ENCODE data around the gene KCNMA1. TPM values are rescaled to one million over a fixed set of nuclear protein-coding genes. Genes with fewer than 3 reads are reported as not detected.
A peak's percentile ranks its signal among the peaks of the same experiment; 100 is the strongest.

KCNMA1 gene
- total RNA-seq, 2 donors from 2014 or later, result 49.9 to 76.2 TPM

- DNase-seq (no peak), ATAC-seq (no peak)
- intact Hi-C loops (cut with DNase I, micrococcal nuclease), result no loop called here
These were observed 230.7 kb downstream of the KCNMA1 start for GRCh38 chr10:77406764-77407430.

GRCh38 chr10:77405771-77406241 lies 231.8 kb downstream of the KCNMA1 start:
- peak; percentile 69 for ATAC-seq
- intact Hi-C loops (cut with DNase I, micrococcal nuclease), result no loop called here
- peak; percentile 73 to 85 for DNase-seq

- DNase-seq, result no peak
- no peak for ATAC-seq
- intact Hi-C loops (cut with DNase I, micrococcal nuclease), result no loop called here
These were observed 232.8 kb downstream of the KCNMA1 start for GRCh38 chr10:77404810-77405209.

- ATAC-seq (no peak), DNase-seq (no peak)
- intact Hi-C loops (cut with DNase I, micrococcal nuclease), result no loop called here
These were observed 233.8 kb downstream of the KCNMA1 start for GRCh38 chr10:77403761-77404160.

GRCh38 chr10:77401683-77402082 lies 235.9 kb downstream of the KCNMA1 start:
- intact Hi-C loops (cut with DNase I, micrococcal nuclease), result no loop called here
- DNase-seq (no peak), ATAC-seq (peak; percentile 64)

GRCh38 chr10:77400033-77400432 lies 237.6 kb downstream of the KCNMA1 start:
- ATAC-seq, result no peak
- intact Hi-C loops (cut with DNase I, micrococcal nuclease), result no loop called here
- no peak for DNase-seq

GRCh38 chr10:77398986-77399755 lies 238.4 kb downstream of the KCNMA1 start:
- no peak for ATAC-seq
- intact Hi-C loops (cut with DNase I, micrococcal nuclease), result loop anchor here in 1 of 2 donors (10.0 kb wide), 1 partner anchor 236 kb away; the partner anchor contains the start of gene KCNMA1

GRCh38 chr10:77398558-77398957 lies 239.1 kb downstream of the KCNMA1 start:
- no peak for DNase-seq
- intact Hi-C loops (cut with DNase I, micrococcal nuclease), result loop anchor here in 1 of 2 donors (10.0 kb wide), 1 partner anchor 236 kb away; the partner anchor contains the start of gene KCNMA1
- no peak for ATAC-seq

More at GRCh38 chr10:77398986-77399755, 238.4 kb downstream of the KCNMA1 start:
- DNase-seq, result no peak

GRCh38 chr10:77397103-77397502 lies 240.5 kb downstream of the KCNMA1 start:
- ATAC-seq (no peak), DNase-seq (no peak)
- intact Hi-C loops (cut with DNase I, micrococcal nuclease), result loop anchor here in 1 of 2 donors (10.0 kb wide), 1 partner anchor 238 kb away; the partner anchor contains the start of gene KCNMA1

GRCh38 chr10:77396290-77396689 lies 241.3 kb downstream of the KCNMA1 start:
- no peak for ATAC-seq

GRCh38 chr10:77393821-77394501 lies 243.6 kb downstream of the KCNMA1 start:
- ATAC-seq (peak; percentile 64), DNase-seq (no peak)
- intact Hi-C loops (cut with DNase I, micrococcal nuclease), result loop anchor here (2.0 to 10.0 kb wide), 3 partner anchors 222 to 247 kb away; partner anchors contain the start of gene KCNMA1 (in 1 of the 2)

More at GRCh38 chr10:77396290-77396689, 241.3 kb downstream of the KCNMA1 start:
- DNase-seq, result no peak
- intact Hi-C loops (cut with DNase I, micrococcal nuclease), result loop anchor here in 1 of 2 donors (10.0 kb wide), 1 partner anchor 239 kb away; the partner anchor contains the start of gene KCNMA1

GRCh38 chr10:77393411-77393810 lies 244.2 kb downstream of the KCNMA1 start:
- intact Hi-C loops (cut with DNase I, micrococcal nuclease), result loop anchor here (2.0 to 10.0 kb wide), 3 partner anchors 221 to 247 kb away; partner anchors contain the start of gene KCNMA1 (in 1 of the 2)
- no peak for ATAC-seq
- DNase-seq, result no peak

- ATAC-seq (peak; percentile 40), DNase-seq (no peak)
- intact Hi-C loops (cut with DNase I, micrococcal nuclease), result loop anchor here (2.0 to 10.0 kb wide), 3 partner anchors 221 to 248 kb away; partner anchors contain the start of gene KCNMA1 (in 1 of the 2)
These were observed 244.8 kb downstream of the KCNMA1 start for GRCh38 chr10:77392851-77393250.

GRCh38 chr10:77392236-77392721 lies 245.3 kb downstream of the KCNMA1 start:
- no peak for DNase-seq
- intact Hi-C loops (cut with DNase I, micrococcal nuclease), result loop anchor here (2.0 to 10.0 kb wide), 3 partner anchors 220 to 249 kb away; partner anchors contain the start of gene KCNMA1 (in 1 of the 2)
- peak; percentile 21 for ATAC-seq

- intact Hi-C loops (cut with DNase I, micrococcal nuclease), result loop anchor here (2.0 to 10.0 kb wide), 3 partner anchors 219 to 249 kb away; partner anchors contain the start of gene KCNMA1 (in 1 of the 2)
- peak; percentile 67 to 74 for DNase-seq
- peak; percentile 82 for ATAC-seq
These were observed 245.9 kb downstream of the KCNMA1 start for GRCh38 chr10:77391605-77392235.

GRCh38 chr10:77390481-77390891 lies 247.1 kb downstream of the KCNMA1 start:
- ATAC-seq, result no peak

GRCh38 chr10:77388571-77389100 lies 249.0 kb downstream of the KCNMA1 start:
- intact Hi-C loops (cut with DNase I, micrococcal nuclease), result no loop called here
- no peak for DNase-seq
- ATAC-seq, result no peak

More at GRCh38 chr10:77390481-77390891, 247.1 kb downstream of the KCNMA1 start:
- DNase-seq, result no peak
- intact Hi-C loops (cut with DNase I, micrococcal nuclease), result loop anchor here (5.0 to 10.0 kb wide), 2 partner anchors 218 to 244 kb away; partner anchors contain the start of gene KCNMA1 (in 1 of the 2)
